H9 (cell line): ENCODE measurements around the gene PAQR9. TPM values are rescaled to one million over a fixed set of nuclear protein-coding genes. Genes with fewer than 3 reads are reported as not detected.

ENCODE experiments used
- DNase-seq: peaks from one replicate; pipeline ENCODE4 v3.0.0-alpha.2; 2017
- H2AFZ ChIP-seq: one replicate; pipeline ENCODE4 v1.6.1; 2013; ENCODE audit warnings: mild to moderate bottlenecking, low read length, control low read depth, moderate library complexity
- H2AK5ac ChIP-seq: 2 replicates; pipeline ENCODE4 v1.6.1; 2013; ENCODE audit warnings: low read length, control low read depth, mixed read lengths; ENCODE audit not compliant: insufficient read length
- H2BK120ac ChIP-seq: one replicate; pipeline ENCODE4 v1.6.1; 2013; ENCODE audit warnings: low read depth, mild to moderate bottlenecking, low read length, control low read depth, inconsistent platforms; ENCODE audit not compliant: poor library complexity, severe bottlenecking
- H2BK12ac ChIP-seq: 2 replicates; pipeline ENCODE4 v1.6.1; 2013; ENCODE audit warnings: low read length, control low read depth, mixed read lengths, low read depth; ENCODE audit not compliant: insufficient read length
- H2BK15ac ChIP-seq: 2 replicates; pipeline ENCODE4 v1.6.1; 2013; ENCODE audit warnings: low read depth, low read length, control low read depth
- H2BK20ac ChIP-seq: one replicate; pipeline ENCODE4 v1.6.1; 2013; ENCODE audit warnings: low read depth, mild to moderate bottlenecking, low read length, control low read depth, inconsistent platforms; ENCODE audit not compliant: poor library complexity, severe bottlenecking
- H2BK5ac ChIP-seq: 2 replicates; pipeline ENCODE4 v1.6.1; 2013; ENCODE audit warnings: low read length, control low read depth, mixed read lengths; ENCODE audit not compliant: insufficient read length
- H3K14ac ChIP-seq: 2 replicates; pipeline ENCODE4 v1.6.1; 2013; ENCODE audit warnings: low read length, control low read depth; ENCODE audit not compliant: insufficient read depth
- H3K18ac ChIP-seq: 2 replicates; pipeline ENCODE4 v1.6.1; 2013; ENCODE audit warnings: low read depth, mild to moderate bottlenecking, mixed read lengths, low read length, control low read depth; ENCODE audit not compliant: insufficient read length
- H3K23ac ChIP-seq: 2 replicates; pipeline ENCODE4 v1.6.1; 2013; ENCODE audit warnings: low read length, control low read depth, mixed read lengths, low read depth; ENCODE audit not compliant: insufficient read length
- H3K23me2 ChIP-seq: 2 replicates; pipeline ENCODE4 v1.6.1; 2013; ENCODE audit warnings: low read depth, mild to moderate bottlenecking, mixed read lengths, low read length, control low read depth; ENCODE audit not compliant: insufficient read length, poor library complexity, severe bottlenecking
- H3K27ac ChIP-seq: 2 replicates; pipeline ENCODE4 v1.5.1; 2013; ENCODE audit warnings: low read length, control low read depth, mixed read lengths, low read depth; ENCODE audit not compliant: insufficient read length
- H3K27me3 ChIP-seq: 2 replicates; pipeline ENCODE4 v1.6.1; 2013; ENCODE audit warnings: low read length, control low read depth, inconsistent platforms; ENCODE audit not compliant: insufficient read depth
- H3K4ac ChIP-seq: 2 replicates; pipeline ENCODE4 v1.6.1; 2013; ENCODE audit warnings: low read depth, mild to moderate bottlenecking, control low read depth, inconsistent platforms, low read length, moderate library complexity
- H3K4me1 ChIP-seq: 2 replicates; pipeline ENCODE4 v1.6.1; 2013; ENCODE audit warnings: low read length, control low read depth, inconsistent platforms; ENCODE audit not compliant: insufficient read depth
- H3K4me2 ChIP-seq: 2 replicates; pipeline ENCODE4 v1.6.1; 2013; ENCODE audit warnings: low read length, control low read depth, mixed read lengths; ENCODE audit not compliant: insufficient read length, insufficient read depth
- H3K56ac ChIP-seq: 2 replicates; pipeline ENCODE4 v1.6.1; 2013; ENCODE audit warnings: low read depth, mild to moderate bottlenecking, mixed read lengths, low read length, control low read depth; ENCODE audit not compliant: insufficient read length
- H3K79me1 ChIP-seq: 2 replicates; pipeline ENCODE4 v1.6.1; 2013; ENCODE audit warnings: low read depth, mild to moderate bottlenecking, moderate library complexity, low read length, control low read depth, inconsistent platforms; ENCODE audit not compliant: insufficient read depth, poor library complexity, severe bottlenecking
- H3K79me2 ChIP-seq: 2 replicates; pipeline ENCODE4 v1.6.1; 2013; ENCODE audit warnings: low read length, control low read depth, inconsistent platforms; ENCODE audit not compliant: insufficient read depth
- H3K9ac ChIP-seq: 2 replicates; pipeline ENCODE4 v1.6.1; 2013; ENCODE audit warnings: low read length, control low read depth, mixed read lengths; ENCODE audit not compliant: insufficient read length; ENCODE audit errors: extremely low read depth
- H3K9me3 ChIP-seq: one replicate; pipeline ENCODE4 v1.6.1; 2013; ENCODE audit warnings: low read depth, low read length, inconsistent platforms; ENCODE audit not compliant: control insufficient read depth
- H3T11ph ChIP-seq: one replicate; pipeline ENCODE4 v1.6.1; 2013; ENCODE audit warnings: mild to moderate bottlenecking, low read length, control low read depth, inconsistent platforms
- H4K20me1 ChIP-seq: one replicate; pipeline ENCODE4 v1.6.1; 2013; ENCODE audit not compliant: control insufficient read depth, insufficient read length, insufficient read depth
- H4K5ac ChIP-seq: 2 replicates; pipeline ENCODE4 v1.6.1; 2013; ENCODE audit warnings: low read depth, mild to moderate bottlenecking, mixed read lengths, low read length, control low read depth; ENCODE audit not compliant: insufficient read length
- H4K8ac ChIP-seq: replicated peaks from 2 replicates; pipeline ENCODE4 v1.6.1; 2013; ENCODE audit warnings: low read length, control low read depth, mixed read lengths, low read depth; ENCODE audit not compliant: insufficient read length
- H4K91ac ChIP-seq: 2 replicates; pipeline ENCODE4 v1.6.1; 2013; ENCODE audit warnings: low read depth, mild to moderate bottlenecking, moderate library complexity, mixed read lengths, low read length, control low read depth; ENCODE audit not compliant: insufficient read length
- H3K27ac Mint-ChIP-seq, 3 experiments: 2 replicates in 2 of 3; 3 replicates in 1 of 3; pipeline ENCODE4 v1.8.0; 2020 to 2021; ENCODE audit warnings: mixed read lengths in 3 of 3, mild to moderate bottlenecking in 1 of 3, moderate library complexity in 1 of 3
- H3K27me3 Mint-ChIP-seq: 2 replicates; pipeline ENCODE4 v1.8.0; 2021; ENCODE audit warnings: low read depth, mild to moderate bottlenecking, moderate library complexity, mixed read lengths
- H3K36me3 Mint-ChIP-seq, 3 experiments: 2 replicates in 2 of 3; 3 replicates in 1 of 3; pipeline ENCODE4 v1.8.0; 2020 to 2021; ENCODE audit warnings: low read depth in 3 of 3, mixed read lengths in 3 of 3; ENCODE audit not compliant: insufficient read depth in 1 of 3
- H3K4me1 Mint-ChIP-seq, 2 experiments: 2 replicates each; pipeline ENCODE4 v1.8.0; 2020; ENCODE audit warnings: mixed read lengths in 2 of 2
- H3K4me3 Mint-ChIP-seq, 2 experiments: 2 replicates in 1 of 2; 3 replicates in 1 of 2; pipeline ENCODE4 v1.8.0; 2020 to 2021; ENCODE audit warnings: mild to moderate bottlenecking in 2 of 2, mixed read lengths in 2 of 2, moderate library complexity in 1 of 2
- H3K9me3 Mint-ChIP-seq, 2 experiments: 2 replicates in 1 of 2; 3 replicates in 1 of 2; pipeline ENCODE4 v1.8.0; 2020; ENCODE audit warnings: mild to moderate bottlenecking in 2 of 2, mixed read lengths in 2 of 2, moderate library complexity in 1 of 2
- CTCF ChIP-seq: fragments of 200-600 bp; sonication (generic); conservative IDR thresholded peaks from 3 replicates; pipeline ENCODE4 v1.8.0; 2021; ENCODE audit warnings: antibody characterized with exemption, mild to moderate bottlenecking
- WGBS: extraction: QIAGEN DNeasy Blood & Tissue Kit; methylation state at CpG from one replicate; pipeline ENCODE4 v1.1.7; 2013; ENCODE audit warnings: missing lambda C conversion rate, low lambda C conversion rate, mixed read lengths; ENCODE audit not compliant: insufficient read length; ENCODE audit errors: extremely low coverage; 5-methylcytosine and 5-hydroxymethylcytosine counted together
- total RNA-seq: library from RNA; stranded (reverse); gene quantifications from 2 replicates; pipeline ENCODE4 v1.2.1, GENCODE V29; 2021

Gene PAQR9
- total RNA-seq, 1 experiment from 2014 or later: 2.3 TPM

- peak overlapping the region in 1 of 2 experiments; percentile 52; a peak in 1 of 5 replicates for H3K4me3 Mint-ChIP-seq
- H3K9ac ChIP-seq: no peak overlapping the region
- no peaks in the 10 kb centered on the region; the same call in 1 of the 2 replicates for H3K27me3 Mint-ChIP-seq
Measured at GRCh38 chr3:142982038-142982773, 18.7 kb upstream of the PAQR9 start.

More at GRCh38 chr3:142982038-142982773, 18.7 kb upstream of the PAQR9 start:
- peak; percentile 24; the same call in 1 of the 3 replicates for TF ChIP-seq CTCF
- no peaks in the 10 kb centered on the region for H3K23me2 ChIP-seq
- Mint-ChIP-seq H3K9me3 (no peaks in the 10 kb centered on the region), H3K36me3 (no peaks in the 10 kb centered on the region), H3K27ac (peak overlapping the region in 1 of 3 experiments; percentile 27; a peak in 2 of 7 replicates), H3K4me1 (peaks cover 0 to 18% of the 10 kb centered on the region in 2 experiments; a peak in 3 of 4 replicates)
- H2BK15ac ChIP-seq: no peak overlapping the region
- no peaks in the 10 kb centered on the region for H4K20me1 ChIP-seq
- no peak overlapping the region for H2BK120ac ChIP-seq
- H3K27ac ChIP-seq: no peak overlapping the region
- no peak overlapping the region for H2BK20ac ChIP-seq
- no peak overlapping the region for H4K5ac ChIP-seq
- no CpG with 5 or more reads among the region's 7 CpGs for WGBS
- no peak overlapping the region for H3K14ac ChIP-seq
- H3K4ac ChIP-seq: no peak overlapping the region
- no peaks in the 10 kb centered on the region for H3K79me2 ChIP-seq
- no peak overlapping the region for H3K23ac ChIP-seq
- H3K4me2 ChIP-seq: no peak overlapping the region
- no peak overlapping the region for H2AFZ ChIP-seq
- no peak overlapping the region for H3T11ph ChIP-seq
- H3K4me1 ChIP-seq: no peaks in the 10 kb centered on the region
- no peak for DNase-seq
- H2BK12ac ChIP-seq: no peak overlapping the region
- H3K56ac ChIP-seq: no peak overlapping the region
- no peak overlapping the region for H2BK5ac ChIP-seq
- no peak overlapping the region for H3K18ac ChIP-seq
- H3K79me1 ChIP-seq: no peaks in the 10 kb centered on the region
- no peaks in the 10 kb centered on the region for H3K9me3 ChIP-seq
- no peak overlapping the region for H2AK5ac ChIP-seq
- no peaks in the 10 kb centered on the region for H3K27me3 ChIP-seq
- no peak overlapping the region for H4K91ac ChIP-seq
- H4K8ac ChIP-seq: no peak overlapping the region
